Gastroesophageal sphincter (tissue), 3 donors: ENCODE results near the gene RYR3.

Experiments used
- EP300 ChIP-seq: sonication (generic); formaldehyde crosslinking; IDR thresholded peaks from one replicate; pipeline ENCODE4 v1.6.1; 2017; ENCODE audit warnings: antibody characterized with exemption, mild to moderate bottlenecking
- POLR2A ChIP-seq, 2 donors: fragments of 450-650 bp; IDR thresholded peaks; one replicate each; pipeline ENCODE4 v1.6.1; 2017; ENCODE audit warnings: antibody characterized with exemption in 2 of 2, mild to moderate bottlenecking in 2 of 2, moderate library complexity in 1 of 2
- TF ChIP-seq, protein P1 (sequence below), 4 experiments: fragments of 200-600 bp in 2 of 4; fragments of 450-650 bp in 2 of 4; sonication (generic) in 1 of 4; IDR thresholded peaks; one replicate each; pipeline ENCODE4 v1.5.1; 2017 to 2019; ENCODE audit warnings: antibody characterized with exemption in 4 of 4, mild to moderate bottlenecking in 2 of 4, moderate library complexity in 2 of 4

GRCh38 chr15:33813891-33814290 is 503.1 kb downstream of the RYR3 start:
- TF ChIP-seq, protein P1, sequence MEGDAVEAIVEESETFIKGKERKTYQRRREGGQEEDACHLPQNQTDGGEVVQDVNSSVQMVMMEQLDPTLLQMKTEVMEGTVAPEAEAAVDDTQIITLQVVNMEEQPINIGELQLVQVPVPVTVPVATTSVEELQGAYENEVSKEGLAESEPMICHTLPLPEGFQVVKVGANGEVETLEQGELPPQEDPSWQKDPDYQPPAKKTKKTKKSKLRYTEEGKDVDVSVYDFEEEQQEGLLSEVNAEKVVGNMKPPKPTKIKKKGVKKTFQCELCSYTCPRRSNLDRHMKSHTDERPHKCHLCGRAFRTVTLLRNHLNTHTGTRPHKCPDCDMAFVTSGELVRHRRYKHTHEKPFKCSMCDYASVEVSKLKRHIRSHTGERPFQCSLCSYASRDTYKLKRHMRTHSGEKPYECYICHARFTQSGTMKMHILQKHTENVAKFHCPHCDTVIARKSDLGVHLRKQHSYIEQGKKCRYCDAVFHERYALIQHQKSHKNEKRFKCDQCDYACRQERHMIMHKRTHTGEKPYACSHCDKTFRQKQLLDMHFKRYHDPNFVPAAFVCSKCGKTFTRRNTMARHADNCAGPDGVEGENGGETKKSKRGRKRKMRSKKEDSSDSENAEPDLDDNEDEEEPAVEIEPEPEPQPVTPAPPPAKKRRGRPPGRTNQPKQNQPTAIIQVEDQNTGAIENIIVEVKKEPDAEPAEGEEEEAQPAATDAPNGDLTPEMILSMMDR (IDR thresholded peaks at IDR 0.05), result no peak
- TF ChIP-seq POLR2A (IDR thresholded peaks at IDR 0.05), result no peak
- no peak for TF ChIP-seq EP300
